Thoracic aorta (tissue), 2 donors: ENCODE results near the gene ANKRD40. TPM values are rescaled to one million over a fixed set of nuclear protein-coding genes. Genes with fewer than 3 reads are reported as not detected.
"Not testable (repeated sequence)": the region's sequence is repeated elsewhere in the genome, so short reads cannot be mapped to it uniquely, and the experiment has no call there.

ENCODE experiments used
- ATAC-seq: fragments of 150-250 bp; one replicate; pipeline ENCODE4 v1.8.0; 2017; ENCODE audit warnings: low read depth; ENCODE audit not compliant: insufficient number of reproducible peaks, low FRiP score
- DNase-seq: peaks from one replicate; pipeline ENCODE4 v3.0.0-alpha.2; 2020; ENCODE audit warnings: low spot score
- H3K27ac ChIP-seq, 2 donors: fragments of 200-600 bp; sonication (generic); 1 replicate in 1 of 2; 2 replicates in 1 of 2; pipeline ENCODE4 v1.5.1; 2016; ENCODE audit warnings: mild to moderate bottlenecking in 2 of 2, moderate library complexity in 2 of 2
- H3K27me3 ChIP-seq: fragments of 200-600 bp; sonication (generic); replicated peaks from 2 replicates; pipeline ENCODE4 v1.6.0; 2016; ENCODE audit warnings: mild to moderate bottlenecking; ENCODE audit not compliant: insufficient read depth
- H3K36me3 ChIP-seq: fragments of 200-600 bp; sonication (generic); one replicate; pipeline ENCODE4 v1.5.1; 2016
- H3K4me1 ChIP-seq, 2 donors: fragments of 200-600 bp; sonication (generic); 1 replicate in 1 of 2; 2 replicates in 1 of 2; pipeline versions ENCODE4 v1.5.1 to v1.6.0; 2016; ENCODE audit warnings: low read depth in 2 of 2, mild to moderate bottlenecking in 1 of 2; ENCODE audit not compliant: control insufficient read depth in 1 of 2
- H3K4me3 ChIP-seq: fragments of 200-600 bp; sonication (generic); 2 replicates; pipeline ENCODE4 v1.5.1; 2016; ENCODE audit warnings: mild to moderate bottlenecking
- H3K9me3 ChIP-seq: fragments of 200-600 bp; sonication (generic); 2 replicates; pipeline ENCODE4 v1.5.1; 2016
- CTCF ChIP-seq: fragments of 200-600 bp; sonication (generic); IDR thresholded peaks from one replicate; pipeline ENCODE4 v1.5.1; 2019; ENCODE audit warnings: antibody characterized with exemption
- total RNA-seq, 2 donors: library from RNA; depleted of rRNA; stranded (reverse); fragments of >200 nt; gene quantifications; one replicate each; pipeline versions ENCODE4 v1.1.0 to v1.2.3, GENCODE V29; 2016

The ANKRD40 gene
- total RNA-seq, 2 donors from 2014 or later, result 38.6 to 61.9 TPM

DNA sequence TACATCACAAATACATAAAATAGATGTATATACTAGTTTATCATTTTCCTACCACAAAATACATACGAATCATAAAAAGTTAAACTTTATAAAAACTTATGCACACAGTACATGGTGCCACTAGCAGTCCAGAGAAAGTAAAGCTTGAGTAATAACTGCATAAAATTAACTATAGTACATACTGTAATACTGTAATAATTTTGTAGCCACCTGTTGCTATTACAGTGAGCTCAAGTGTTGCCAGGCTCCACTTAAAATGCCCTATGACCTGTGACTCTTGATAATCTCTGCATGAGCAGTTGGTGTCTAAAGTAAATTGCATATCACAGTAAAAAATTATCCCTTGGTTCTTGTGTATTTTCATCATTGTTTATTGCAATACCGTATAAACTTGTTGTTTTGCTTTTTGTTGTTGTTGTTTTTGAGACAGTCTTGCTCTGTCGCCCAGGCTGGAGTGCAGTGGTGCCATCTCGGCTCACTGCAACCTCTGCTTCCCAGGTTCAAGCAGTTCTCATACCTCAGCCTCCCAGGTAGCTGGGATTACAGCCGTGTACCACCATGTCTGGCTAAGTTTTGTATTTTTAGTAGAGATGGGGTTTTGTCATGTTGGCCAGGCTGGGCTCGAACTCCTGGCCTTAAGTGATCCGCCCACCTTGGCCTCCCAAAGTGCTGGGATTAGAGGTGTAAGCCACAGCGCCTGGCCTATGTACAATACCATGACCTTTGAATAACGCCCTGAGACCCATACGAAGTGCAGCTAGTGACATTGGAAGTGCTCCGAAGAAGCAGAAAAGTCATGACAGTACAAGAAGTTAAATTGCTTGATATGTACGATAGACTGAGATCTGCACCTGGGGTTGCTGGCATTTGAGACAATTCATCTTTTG lies 18.3 kb upstream of the ANKRD40 start:
- H3K4me1 ChIP-seq, result peaks cover 75 to 97% of the 10 kb centered on the region in 2 donors
- DNase-seq, result no peak
- no peak for ATAC-seq

DNA sequence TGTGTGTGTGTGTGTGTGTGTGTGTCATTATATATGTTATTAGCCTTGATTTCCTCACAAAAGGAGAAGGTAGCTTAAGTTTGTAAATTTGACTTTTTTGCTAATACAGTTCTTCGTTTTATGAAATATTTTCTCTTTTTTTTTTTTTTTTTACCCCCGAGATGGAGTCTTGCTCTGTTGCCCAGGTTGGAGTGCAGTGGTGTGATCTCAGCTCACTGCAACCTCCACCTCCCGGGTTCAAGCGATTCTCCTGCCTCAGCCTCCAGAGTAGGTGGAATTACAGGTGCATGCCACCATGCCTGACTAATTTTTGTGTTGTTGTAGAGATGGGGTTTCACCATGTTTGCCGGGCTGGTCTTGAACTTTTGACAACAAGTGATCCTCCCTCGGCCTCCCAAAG lies 16.9 kb upstream of the ANKRD40 start:
- H3K4me3 ChIP-seq, H3K27ac ChIP-seq, H3K9me3 ChIP-seq, DNase-seq, H3K36me3 ChIP-seq, ATAC-seq, H3K27me3 ChIP-seq: not testable (repeated sequence)
- peaks cover 63 to 86% of the 10 kb centered on the region in 2 donors for H3K4me1 ChIP-seq

More for the DNA sequence above, 18.3 kb upstream of the ANKRD40 start:
- no peaks in the 10 kb centered on the region for H3K27me3 ChIP-seq
- no peak overlapping the region for H3K27ac ChIP-seq
- H3K4me3 ChIP-seq, result no peak overlapping the region
- no peak for TF ChIP-seq CTCF
- H3K36me3 ChIP-seq, result no peaks in the 10 kb centered on the region
- H3K9me3 ChIP-seq, result no peaks in the 10 kb centered on the region

DNA sequence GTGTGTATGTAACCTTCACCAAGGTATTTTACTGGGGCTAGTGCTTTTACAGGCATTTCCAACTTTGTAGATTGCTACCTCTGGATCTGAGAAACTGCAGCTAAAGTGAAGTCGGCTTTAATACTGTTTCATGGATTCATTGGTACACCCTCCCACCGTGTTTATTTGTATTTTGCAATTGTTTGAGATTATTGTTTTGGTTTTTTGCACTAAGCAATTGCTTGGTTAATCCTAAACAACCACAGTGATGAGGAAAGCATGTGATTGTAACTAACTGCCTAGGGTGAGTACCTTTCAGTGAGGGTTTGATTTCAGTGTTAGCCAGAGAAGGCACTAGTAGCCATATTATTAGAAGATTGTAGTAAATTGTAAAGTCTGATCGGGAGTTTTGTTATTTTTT lies 15.0 kb upstream of the ANKRD40 start:
- Histone ChIP-seq H3K4me3 (no peak overlapping the region), H3K4me1 (peaks cover 46 to 71% of the 10 kb centered on the region in 2 donors), H3K27me3 (no peaks in the 10 kb centered on the region), H3K27ac (no peak overlapping the region), H3K9me3 (no peaks in the 10 kb centered on the region), H3K36me3 (no peaks in the 10 kb centered on the region)
- DNase-seq (no peak), ATAC-seq (no peak)
- TF ChIP-seq CTCF, result no peak

DNA sequence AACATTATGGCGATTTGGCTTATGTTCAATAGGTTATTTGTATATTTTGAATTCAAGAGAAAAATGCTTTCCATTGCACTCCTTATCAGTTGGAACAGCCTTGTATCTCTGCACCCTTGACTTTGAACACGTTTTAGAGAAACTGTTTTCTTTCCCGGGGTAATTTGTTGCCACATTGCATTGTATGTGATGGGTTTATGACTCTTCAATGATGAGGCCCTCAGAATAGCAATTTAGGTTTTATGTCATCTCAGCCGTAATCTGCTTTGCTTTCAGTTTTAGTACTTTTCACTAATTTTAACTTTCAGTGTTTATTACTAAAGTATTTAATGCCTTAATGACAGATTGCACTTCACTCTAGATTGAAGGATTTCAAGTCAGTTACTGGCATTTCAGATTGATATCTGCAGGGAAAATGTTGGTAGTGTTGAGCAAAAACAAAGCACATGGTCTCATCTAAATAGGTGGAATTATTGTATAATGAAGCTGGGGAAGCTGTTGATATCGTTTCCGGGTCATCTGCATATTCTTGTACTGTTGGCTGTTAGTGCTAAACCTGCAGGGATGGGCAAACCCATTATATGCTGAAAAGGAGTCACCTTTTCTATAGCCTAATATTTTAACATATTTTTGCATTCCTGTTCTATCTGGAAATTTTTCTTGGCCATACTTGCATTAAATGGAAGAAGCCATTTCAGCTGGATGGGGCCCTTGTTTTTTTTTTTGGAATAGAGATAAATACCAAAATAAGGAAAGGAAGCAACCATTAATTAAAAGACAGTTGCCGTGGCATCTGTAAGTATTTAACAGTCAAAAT lies 13.7 kb upstream of the ANKRD40 start:
- ATAC-seq (no peak), DNase-seq (no peak)
- Histone ChIP-seq H3K36me3 (no peaks in the 10 kb centered on the region), H3K9me3 (no peaks in the 10 kb centered on the region), H3K4me1 (peaks cover 41 to 58% of the 10 kb centered on the region in 2 donors), H3K4me3 (peak overlapping the region; percentile 81), H3K27me3 (no peaks in the 10 kb centered on the region), H3K27ac (peak overlapping the region in 1 of 2 donors; percentile 94)
- TF ChIP-seq CTCF, result no peak

DNA sequence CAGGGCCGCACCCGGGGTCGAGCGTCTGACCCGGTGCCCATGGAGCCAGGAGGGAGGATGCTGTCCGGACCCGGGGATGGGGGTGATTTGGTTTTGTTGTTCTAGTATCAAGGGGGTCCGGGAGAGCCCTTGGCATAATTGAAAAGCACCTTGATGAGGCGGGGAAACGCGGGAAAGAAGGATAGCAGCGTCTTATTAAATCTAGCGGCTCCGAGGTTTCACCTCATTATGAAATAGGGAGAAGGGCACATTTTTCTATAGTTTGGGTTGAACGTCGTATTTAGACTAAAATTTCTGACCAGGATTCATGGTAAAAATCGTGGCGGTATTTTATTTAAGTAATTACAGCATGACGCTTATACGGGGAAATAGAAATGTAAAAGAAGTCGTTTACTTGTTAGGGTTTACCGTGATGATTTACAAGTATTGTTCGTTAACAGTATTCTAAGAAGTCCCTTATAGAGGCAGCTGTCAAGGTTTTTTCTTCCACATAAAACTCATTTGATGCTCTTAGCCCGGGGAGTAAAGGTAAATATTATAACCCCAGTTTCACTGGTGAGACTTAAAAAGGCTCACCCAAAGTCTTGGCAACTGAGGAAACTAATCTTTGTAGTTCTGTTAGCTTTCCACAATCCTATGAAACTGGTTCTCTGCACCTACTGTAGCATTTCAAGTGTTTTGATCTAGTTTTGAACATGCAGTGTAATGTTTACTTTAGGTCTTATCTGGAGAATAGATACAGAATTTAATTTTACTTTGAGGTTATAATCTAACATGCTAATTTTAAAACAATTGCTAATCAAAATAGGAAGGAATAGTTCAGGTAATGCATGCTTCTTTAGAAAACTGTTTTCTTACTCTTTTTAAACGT lies 12.4 kb upstream of the ANKRD40 start:
- H3K27ac ChIP-seq, result peak overlapping the region; percentile 87 to 94
- H3K4me3 ChIP-seq, result peak overlapping the region; percentile 81
- H3K9me3 ChIP-seq, result no peaks in the 10 kb centered on the region
- no peaks in the 10 kb centered on the region for H3K36me3 ChIP-seq
- H3K27me3 ChIP-seq, result no peaks in the 10 kb centered on the region
- H3K4me1 ChIP-seq, result peaks cover 32 to 46% of the 10 kb centered on the region in 2 donors
- ATAC-seq (no peak), DNase-seq (no peak)
- TF ChIP-seq CTCF, result no peak
